Fibroblast of gingiva (primary cell): ENCODE results near the gene NSUN7.

ENCODE experiments used
- DNase-seq: peaks from one replicate; pipeline ENCODE4 v3.0.0-alpha.2; 2011; ENCODE audit warnings: low read depth

NSUN7 gene

DNA sequence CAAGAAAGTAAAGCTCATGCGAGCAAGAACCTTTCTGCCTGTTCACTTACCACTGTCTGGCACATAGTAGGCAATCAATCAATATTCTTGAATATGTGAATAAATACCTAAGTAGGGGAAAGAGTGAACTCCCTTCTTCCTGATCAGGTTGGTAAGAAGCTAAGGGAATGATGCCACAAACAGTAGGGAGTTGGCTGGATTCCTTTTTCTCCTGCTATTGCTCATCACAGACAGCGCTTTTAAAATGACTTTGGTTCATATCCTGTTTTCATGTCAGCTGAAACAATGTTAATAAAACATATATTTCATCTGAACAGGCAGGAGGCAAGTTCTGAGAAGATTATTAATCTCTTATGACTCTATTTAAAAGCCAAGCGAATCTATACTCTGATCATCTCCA is 99.2 kb downstream of the NSUN7 start:
- DNase-seq, result peak; percentile 14

GRCh38 chr4:40850496-40850895 is 100.7 kb downstream of the NSUN7 start:
- no peak for DNase-seq

DNA sequence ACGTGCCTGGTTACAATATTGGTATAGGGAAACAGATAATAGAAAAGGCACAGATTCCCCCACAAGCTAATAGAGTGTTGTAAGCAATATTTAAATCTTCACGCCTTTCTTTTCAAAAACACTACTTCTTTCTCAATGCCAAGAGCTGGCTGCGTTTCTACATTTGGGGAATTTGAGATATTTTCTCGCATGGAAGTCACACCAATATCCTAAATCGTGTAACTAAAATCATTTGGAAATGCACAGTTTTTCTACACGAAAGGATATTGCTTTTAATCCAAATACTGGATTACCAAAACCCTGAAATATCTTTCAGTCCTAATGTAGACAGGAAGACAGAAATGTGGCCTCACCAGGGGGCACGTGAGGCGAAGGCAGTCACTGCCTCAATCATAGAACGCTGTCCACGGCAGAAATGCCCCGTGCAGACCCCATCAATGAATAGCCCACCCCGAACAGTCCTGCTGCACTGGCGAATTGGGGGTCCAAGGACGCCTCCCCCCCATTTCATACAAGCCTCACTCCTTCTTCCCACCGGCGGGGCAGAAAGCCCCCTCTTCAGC is 106.6 kb downstream of the NSUN7 start:
- no peak for DNase-seq

- DNase-seq, result peak; percentile 38
These were observed 107.1 kb downstream of the NSUN7 start for GRCh38 chr4:40856840-40857362.

GRCh38 chr4:40857956-40858355 is 108.2 kb downstream of the NSUN7 start:
- no peak for DNase-seq

GRCh38 chr4:40858962-40859361 is 109.2 kb downstream of the NSUN7 start:
- DNase-seq, result no peak
